Vagina (tissue), 2 donors: Measurements from ENCODE around the gene USP32.

Source experiments
- POLR2A ChIP-seq, 2 donors: fragments of 450-650 bp; IDR thresholded peaks; one replicate each; pipeline ENCODE4 v1.6.1; 2017; ENCODE audit warnings: antibody characterized with exemption in 2 of 2, mild to moderate bottlenecking in 2 of 2, moderate library complexity in 2 of 2
- POLR2AphosphoS5 ChIP-seq, 2 donors: sonication (generic); formaldehyde crosslinking; IDR thresholded peaks; one replicate each; pipeline ENCODE4 v1.9.0; 2017; ENCODE audit warnings: antibody characterized with exemption in 2 of 2, mild to moderate bottlenecking in 2 of 2, low read depth in 1 of 2; ENCODE audit not compliant: insufficient read depth in 1 of 2
- TF ChIP-seq, protein P1 (sequence below), 3 experiments: fragments of 450-650 bp in 2 of 3; fragments of 200-600 bp in 1 of 3; sonication (generic) in 1 of 3; IDR thresholded peaks; one replicate each; pipeline ENCODE4 v1.5.1; 2017 to 2019; ENCODE audit warnings: antibody characterized with exemption in 3 of 3, mild to moderate bottlenecking in 2 of 3, moderate library complexity in 2 of 3

- TF ChIP-seq, protein P1, sequence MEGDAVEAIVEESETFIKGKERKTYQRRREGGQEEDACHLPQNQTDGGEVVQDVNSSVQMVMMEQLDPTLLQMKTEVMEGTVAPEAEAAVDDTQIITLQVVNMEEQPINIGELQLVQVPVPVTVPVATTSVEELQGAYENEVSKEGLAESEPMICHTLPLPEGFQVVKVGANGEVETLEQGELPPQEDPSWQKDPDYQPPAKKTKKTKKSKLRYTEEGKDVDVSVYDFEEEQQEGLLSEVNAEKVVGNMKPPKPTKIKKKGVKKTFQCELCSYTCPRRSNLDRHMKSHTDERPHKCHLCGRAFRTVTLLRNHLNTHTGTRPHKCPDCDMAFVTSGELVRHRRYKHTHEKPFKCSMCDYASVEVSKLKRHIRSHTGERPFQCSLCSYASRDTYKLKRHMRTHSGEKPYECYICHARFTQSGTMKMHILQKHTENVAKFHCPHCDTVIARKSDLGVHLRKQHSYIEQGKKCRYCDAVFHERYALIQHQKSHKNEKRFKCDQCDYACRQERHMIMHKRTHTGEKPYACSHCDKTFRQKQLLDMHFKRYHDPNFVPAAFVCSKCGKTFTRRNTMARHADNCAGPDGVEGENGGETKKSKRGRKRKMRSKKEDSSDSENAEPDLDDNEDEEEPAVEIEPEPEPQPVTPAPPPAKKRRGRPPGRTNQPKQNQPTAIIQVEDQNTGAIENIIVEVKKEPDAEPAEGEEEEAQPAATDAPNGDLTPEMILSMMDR (IDR thresholded peaks at IDR 0.05): no peak
- TF ChIP-seq POLR2A (IDR thresholded peaks at IDR 0.05) (no peak), POLR2AphosphoS5 (IDR thresholded peaks at IDR 0.05; ENCODE audit: insufficient read depth in 1 of 2, low read depth in 1 of 2) (no peak)
Observed at GRCh38 chr17:60412701-60413100, 20.8 kb upstream of the USP32 start.
